GM18502 (cell line): ENCODE results near the gene CTXND1.

ENCODE experiments used
- ATAC-seq: cut with Tn5 transposase; IDR thresholded peaks from one replicate; pipeline ENCODE4 v1.9.1; 2021; ENCODE audit warnings: mild to moderate bottlenecking; ENCODE audit not compliant: unreplicated experiment, poor library complexity

Gene CTXND1

GRCh38 chr15:80211976-80212375, 40.0 kb downstream of the CTXND1 start:
- ATAC-seq: no peak

GRCh38 chr15:80210611-80211573, 41.1 kb downstream of the CTXND1 start:
- peak; percentile 64 for ATAC-seq

GRCh38 chr15:80208758-80209734, 43.0 kb downstream of the CTXND1 start:
- no peak for ATAC-seq

- no peak for ATAC-seq
These were observed 44.1 kb downstream of the CTXND1 start for GRCh38 chr15:80207887-80208286.

GRCh38 chr15:80204231-80204630, 47.8 kb downstream of the CTXND1 start:
- no peak for ATAC-seq

GRCh38 chr15:80203361-80203885, 48.6 kb downstream of the CTXND1 start:
- ATAC-seq: no peak

- ATAC-seq: no peak
These were observed 49.2 kb downstream of the CTXND1 start for GRCh38 chr15:80202641-80203360.

GRCh38 chr15:80202016-80202315, 50.0 kb downstream of the CTXND1 start:
- ATAC-seq: no peak

GRCh38 chr15:80201256-80202015, 50.6 kb downstream of the CTXND1 start:
- ATAC-seq: no peak

- ATAC-seq: no peak
These were observed 52.1 kb downstream of the CTXND1 start for GRCh38 chr15:80199869-80200268.

GRCh38 chr15:80199366-80199765, 52.6 kb downstream of the CTXND1 start:
- ATAC-seq: no peak

GRCh38 chr15:80194914-80195313, 57.1 kb downstream of the CTXND1 start:
- ATAC-seq: no peak

GRCh38 chr15:80194186-80194585, 57.8 kb downstream of the CTXND1 start:
- ATAC-seq: no peak

GRCh38 chr15:80191897-80192595, 60.0 kb downstream of the CTXND1 start:
- ATAC-seq: no peak

GRCh38 chr15:80191198-80191597, 60.8 kb downstream of the CTXND1 start:
- ATAC-seq: no peak

- no peak for ATAC-seq
These were observed 63.8 kb downstream of the CTXND1 start for GRCh38 chr15:80188251-80188650.

- no peak for ATAC-seq
These were observed 65.4 kb downstream of the CTXND1 start for GRCh38 chr15:80186597-80186996.

GRCh38 chr15:80186066-80186465, 65.9 kb downstream of the CTXND1 start:
- no peak for ATAC-seq

- no peak for ATAC-seq
These were observed 66.9 kb downstream of the CTXND1 start for GRCh38 chr15:80185152-80185551.
